HL-60/S4 (cell line): ENCODE data around the gene LHX5.

ENCODE experiments used
- in situ Hi-C: fragments of 300-500 bp; cut with MboI; formaldehyde crosslinking; loops from 2 replicates; pipeline ENCODE4 v1.14.3; 2022; ENCODE audit warnings: low sequenced_read_pairs

Gene LHX5

DNA sequence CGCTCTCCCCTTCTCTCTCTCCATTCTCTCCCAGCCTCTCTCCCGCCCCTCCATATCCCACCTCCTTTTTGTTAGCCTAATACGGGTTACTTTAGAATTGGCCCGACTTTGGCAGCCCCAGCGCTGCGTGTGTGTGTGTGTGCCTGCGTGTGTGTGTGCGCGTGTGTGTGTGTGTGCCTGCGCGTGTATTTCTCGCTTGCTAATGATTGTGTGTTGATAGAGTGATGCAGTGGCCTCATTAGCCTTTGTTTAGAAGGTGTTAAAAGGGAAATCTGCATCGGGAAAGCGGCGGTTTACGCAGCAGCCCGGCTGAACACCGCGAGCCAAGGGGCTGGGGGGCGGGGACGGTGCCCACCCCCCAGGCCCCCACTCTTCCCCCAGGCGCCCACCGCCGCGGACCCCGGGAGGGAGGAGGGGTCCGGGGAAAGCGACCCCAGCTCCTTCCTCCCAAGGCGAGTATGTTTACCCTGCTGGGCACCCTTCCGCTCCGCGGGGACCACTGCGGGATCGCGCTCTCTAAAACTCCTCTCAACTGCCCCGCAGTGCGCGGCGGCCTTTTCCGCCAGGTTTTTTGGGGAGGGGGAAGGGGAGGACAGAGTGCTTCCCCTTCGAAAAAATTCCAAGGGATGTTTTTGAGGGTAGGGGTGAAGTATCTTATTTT lies 6.8 kb upstream of the LHX5 start:
- in situ Hi-C loops = no loop called here

- in situ Hi-C loops = no loop called here
These were observed 6.2 kb upstream of the LHX5 start for GRCh38 chr12:113477842-113478215.

DNA sequence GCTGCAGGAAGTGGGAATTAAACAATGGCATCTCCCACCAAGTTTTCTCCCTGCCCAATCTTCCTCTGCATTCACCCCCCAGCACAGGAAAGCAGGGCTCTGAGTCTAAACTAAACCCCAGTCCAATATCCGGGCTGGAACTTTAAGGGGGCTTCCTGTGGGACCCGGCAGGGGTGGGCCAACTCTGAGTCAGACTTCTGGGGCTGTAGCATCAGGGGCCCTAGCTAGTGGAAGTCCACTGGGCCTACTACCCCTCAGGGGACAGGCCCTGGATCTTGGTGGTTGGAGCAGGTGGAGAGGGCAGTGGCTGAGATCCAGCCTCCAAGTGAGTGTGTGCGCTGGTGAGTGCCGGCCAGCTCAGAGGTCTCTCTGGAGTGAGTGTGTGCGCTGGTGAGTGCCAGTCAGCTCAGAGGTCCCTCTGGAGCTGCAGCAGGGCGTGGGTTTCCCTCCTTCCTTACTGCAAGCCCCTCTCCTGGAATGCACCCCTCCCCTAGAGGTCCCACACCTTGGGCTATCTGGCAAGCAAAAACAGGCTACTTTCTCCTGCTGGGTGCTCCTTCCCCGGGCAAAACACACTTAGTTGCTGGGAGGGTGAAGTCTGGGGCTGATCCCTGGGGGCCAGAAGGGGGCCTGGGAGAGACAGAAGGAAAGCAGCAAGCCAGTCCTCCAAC lies 5.6 kb upstream of the LHX5 start:
- in situ Hi-C loops = no loop called here

DNA sequence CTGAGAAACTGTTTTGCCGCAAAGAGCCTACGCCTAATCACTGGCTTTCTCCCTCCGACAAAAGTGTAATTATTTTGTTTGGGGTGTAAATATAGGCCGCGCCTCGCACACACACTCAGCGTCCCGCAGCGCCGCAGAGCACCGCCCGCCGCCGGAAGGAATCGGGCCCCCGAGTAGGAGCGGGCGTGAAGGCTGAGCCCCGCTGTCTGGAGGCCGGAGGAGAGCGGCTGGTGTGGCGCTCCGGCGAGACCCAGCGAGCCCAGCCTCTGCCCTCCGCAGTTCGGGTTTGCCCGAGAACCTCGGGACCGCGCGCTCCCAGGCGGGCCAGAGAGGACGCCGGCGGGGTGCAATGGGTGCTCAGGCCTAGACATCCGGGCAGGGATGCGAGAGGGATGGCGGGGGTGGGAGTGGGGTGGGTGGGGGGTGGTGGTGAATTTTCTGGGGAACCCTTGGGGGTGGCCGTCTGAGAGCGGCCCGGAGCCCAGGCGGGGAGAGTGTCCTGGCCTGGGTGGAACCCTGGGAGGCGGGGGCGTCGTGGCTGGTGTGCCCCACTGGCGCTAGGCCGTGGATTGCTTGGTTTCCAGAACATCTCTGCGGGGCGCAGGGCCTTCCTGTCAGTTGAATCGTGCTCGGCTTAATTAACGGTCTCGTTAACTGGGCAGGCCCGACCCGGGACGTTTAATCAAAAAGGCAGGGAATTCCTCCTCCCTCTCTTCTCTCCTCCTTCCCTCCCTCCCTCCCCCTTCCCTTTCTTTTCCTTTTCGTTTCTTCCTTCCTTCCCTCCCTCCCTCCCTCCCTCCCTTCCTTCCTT lies 4.7 kb upstream of the LHX5 start:
- in situ Hi-C loops = no loop called here

DNA sequence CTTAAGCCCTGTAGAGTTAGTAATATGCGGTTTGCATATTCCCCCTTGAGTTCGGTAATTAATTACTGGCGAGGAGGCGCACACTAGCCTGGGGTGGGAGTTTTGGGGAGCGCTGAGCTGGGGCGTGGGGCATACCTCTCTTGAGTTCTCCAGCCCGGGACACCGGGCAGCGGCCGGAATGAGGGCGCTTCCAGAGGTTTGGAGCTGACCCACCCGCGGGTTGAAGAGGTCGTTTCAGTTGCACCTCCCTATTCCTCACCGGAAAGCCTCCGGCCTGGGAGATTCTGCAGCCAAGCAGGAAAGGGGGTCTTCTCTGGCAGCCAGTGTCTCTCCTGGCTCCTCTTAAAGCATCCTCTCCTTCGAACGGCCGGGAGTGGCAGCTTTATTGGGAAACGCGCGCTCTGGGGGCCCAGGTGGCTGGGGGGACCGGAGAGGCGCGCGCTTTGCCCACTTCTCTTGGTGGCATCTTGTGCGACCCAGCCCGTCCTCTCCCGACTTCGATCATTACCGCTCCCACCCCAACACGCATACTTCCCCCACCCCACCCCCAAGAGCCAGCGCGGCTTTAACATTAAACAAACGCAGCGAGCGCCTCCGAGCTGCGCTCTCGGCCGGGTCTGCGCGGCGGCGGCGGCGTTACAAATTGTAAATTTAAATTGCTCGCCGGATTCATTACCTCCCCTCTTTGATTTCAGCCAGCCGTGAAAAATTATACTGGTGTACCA lies 3.9 kb upstream of the LHX5 start:
- in situ Hi-C loops = no loop called here

DNA sequence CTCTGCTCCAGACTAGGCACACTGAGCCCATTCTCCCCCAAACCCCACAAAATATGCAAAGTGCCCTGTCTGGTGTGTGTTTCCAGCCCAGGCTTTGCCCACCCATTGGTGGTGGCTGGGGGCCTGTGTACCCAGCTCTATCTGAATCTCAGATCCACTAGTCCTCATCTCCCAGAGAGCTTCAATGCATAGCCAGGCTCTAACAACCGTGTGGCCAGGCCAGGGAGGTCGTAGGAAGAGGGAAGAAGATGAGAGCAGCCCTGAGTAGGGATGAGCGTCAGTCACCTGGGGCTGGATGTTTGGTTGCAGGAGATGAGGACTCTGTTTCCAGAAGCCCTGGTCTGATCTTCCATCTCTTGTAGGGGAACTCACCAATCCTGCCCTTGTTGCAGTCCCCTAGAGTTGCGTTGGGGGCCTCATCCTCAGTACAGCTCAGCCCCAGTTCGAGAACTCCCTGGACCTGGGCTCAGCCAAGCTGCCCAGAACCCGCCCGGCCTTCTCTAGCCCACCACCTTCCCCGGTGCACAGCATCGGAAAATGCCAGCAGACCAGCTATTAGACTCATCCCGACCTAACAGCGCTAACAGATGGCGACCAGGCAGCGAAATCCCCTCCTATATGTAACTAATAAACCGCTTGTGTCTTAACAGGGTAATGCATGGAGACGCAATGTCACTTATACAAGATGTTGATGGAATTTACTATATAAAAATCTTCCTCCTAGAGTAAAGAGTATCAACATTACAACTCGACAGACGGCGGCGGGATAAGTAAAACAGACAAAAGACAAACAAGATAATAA lies 3.2 kb upstream of the LHX5 start:
- in situ Hi-C loops = no loop called here

DNA sequence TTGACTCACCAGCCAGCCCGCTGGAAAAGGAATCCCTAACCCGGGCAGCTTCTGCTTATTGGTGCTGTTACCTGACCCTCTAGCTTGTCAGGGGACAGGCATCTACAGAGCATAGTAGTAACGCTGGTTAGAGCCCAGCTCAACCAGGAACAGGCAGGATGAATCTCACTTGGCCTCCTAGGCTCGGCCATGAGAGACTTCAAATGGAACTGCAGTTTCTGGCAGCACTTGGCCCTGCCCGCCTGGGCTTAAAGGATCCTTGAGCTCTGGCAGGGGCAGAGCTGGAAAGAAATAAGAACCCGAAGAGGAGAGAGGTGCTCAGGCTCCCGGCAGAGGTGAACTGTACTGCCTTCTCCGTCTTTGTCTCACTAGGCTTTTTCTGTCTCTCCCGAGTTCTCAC lies 2.3 kb upstream of the LHX5 start:
- in situ Hi-C loops = no loop called here

DNA sequence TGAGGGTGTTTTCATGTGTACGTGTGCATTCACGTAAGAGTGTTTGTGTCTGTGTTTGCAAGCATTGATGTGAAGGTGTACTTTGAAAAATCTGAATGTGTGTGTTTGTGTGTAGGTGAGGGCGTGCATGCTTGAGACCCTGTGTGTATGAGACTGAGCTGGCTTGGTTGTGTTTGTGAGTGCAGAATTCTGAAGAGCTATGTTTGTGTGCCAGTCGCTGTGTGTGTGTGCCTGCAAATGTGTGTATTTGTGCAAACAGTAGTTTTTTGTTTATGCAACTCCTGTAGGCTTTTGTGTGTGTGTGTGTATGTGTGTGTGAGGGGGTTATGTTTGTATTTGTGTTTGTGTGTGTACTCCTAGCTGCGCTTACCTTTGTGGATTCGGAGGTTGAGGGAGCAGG lies 1.7 kb upstream of the LHX5 start:
- in situ Hi-C loops = no loop called here

DNA sequence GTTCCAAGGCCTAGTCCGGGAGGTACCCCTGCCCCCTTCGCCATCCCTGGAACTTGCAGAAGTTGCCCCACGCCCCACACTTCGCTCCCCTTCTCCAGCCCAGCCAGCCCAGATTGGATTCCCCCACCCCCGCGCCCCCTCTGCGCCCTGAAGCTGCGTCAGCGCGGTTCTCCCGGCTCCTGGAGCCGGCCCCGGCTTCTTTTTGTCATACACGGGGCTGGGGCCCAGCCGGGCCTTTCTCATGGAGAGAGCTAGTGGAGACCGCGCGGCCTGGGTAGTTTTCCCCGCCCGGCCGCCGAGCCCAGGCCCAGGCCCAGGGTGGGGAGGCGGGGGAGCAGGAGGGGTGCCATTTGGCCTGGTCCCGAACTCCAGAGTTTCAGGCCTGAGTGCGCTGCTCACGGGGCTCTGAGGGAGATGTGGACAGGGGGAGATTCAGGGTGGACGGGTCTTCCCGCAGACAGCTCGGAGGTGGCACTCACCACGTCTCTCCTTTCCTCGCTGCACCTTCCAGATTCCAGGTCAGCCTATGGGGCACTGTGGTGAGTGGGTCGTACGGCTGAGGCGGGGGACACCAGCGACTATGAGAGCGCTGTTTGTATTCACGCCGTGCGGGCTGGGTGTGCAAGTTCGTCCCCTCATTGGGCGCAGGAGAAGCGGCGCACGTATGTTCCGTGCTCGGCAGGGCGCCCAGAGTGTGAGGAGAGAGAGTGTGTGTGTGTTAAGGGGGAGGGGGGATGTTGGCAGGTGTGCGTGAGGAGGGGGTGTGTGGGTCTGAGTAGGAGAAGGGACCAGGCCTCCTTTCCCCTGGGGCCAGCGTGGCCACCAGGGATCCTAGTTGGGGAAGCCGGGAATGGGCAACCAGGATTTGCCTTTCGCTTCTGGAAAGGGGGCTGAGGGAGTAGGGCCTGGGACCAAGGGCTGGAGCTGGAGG lies 785 bp upstream of the LHX5 start:
- in situ Hi-C loops = no loop called here

- in situ Hi-C loops = no loop called here
These were observed 626 bp downstream of the LHX5 start for GRCh38 chr12:113470871-113471618.

DNA sequence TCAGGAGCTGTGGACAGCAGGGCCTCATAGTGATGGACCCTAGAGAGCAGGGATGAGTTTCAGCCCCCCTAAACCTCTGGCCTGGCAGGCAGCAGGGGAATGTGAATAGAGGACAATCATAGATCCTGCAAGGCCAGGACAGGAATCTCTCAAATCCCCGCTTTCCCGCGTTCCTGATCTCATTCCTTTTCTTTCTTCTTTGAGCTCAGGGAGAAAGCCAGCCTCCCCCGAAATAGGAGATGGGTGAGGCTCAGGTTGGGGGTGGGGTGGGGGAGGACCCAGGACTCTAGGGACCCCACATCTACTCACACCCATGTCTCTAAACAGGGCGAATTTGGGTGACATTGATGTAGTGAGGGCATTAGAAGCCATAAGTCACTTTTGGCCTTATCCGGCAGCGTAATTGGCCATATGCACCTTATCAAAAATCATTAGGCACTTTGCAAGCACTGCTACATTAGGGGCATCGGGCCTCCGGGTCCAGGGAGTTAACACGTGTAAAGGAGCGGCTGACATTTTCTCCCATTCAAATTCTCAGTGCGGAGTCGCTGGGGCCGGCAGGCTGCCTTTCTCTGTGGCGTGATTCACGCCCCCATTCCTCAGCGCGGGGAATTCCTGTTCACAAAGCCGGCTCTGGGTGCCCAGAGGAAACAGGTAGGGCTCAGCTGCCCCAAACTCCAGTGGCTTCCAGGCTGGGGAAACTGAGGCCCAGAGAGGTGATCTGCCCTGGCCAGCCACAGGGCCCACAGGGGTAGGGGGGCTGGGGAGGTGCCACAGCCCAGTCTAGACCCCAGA lies 1.5 kb downstream of the LHX5 start:
- in situ Hi-C loops = loop anchor here (10.0 kb wide), 1 partner anchor 445 kb away; no protein-coding TSS in a partner anchor

GRCh38 chr12:113469224-113469948 lies 2.3 kb downstream of the LHX5 start:
- in situ Hi-C loops = loop anchor here (10.0 kb wide), 1 partner anchor 445 kb away; no protein-coding TSS in a partner anchor

GRCh38 chr12:113468365-113469223 lies 3.1 kb downstream of the LHX5 start:
- in situ Hi-C loops = loop anchor here (10.0 kb wide), 1 partner anchor 446 kb away; no protein-coding TSS in a partner anchor

DNA sequence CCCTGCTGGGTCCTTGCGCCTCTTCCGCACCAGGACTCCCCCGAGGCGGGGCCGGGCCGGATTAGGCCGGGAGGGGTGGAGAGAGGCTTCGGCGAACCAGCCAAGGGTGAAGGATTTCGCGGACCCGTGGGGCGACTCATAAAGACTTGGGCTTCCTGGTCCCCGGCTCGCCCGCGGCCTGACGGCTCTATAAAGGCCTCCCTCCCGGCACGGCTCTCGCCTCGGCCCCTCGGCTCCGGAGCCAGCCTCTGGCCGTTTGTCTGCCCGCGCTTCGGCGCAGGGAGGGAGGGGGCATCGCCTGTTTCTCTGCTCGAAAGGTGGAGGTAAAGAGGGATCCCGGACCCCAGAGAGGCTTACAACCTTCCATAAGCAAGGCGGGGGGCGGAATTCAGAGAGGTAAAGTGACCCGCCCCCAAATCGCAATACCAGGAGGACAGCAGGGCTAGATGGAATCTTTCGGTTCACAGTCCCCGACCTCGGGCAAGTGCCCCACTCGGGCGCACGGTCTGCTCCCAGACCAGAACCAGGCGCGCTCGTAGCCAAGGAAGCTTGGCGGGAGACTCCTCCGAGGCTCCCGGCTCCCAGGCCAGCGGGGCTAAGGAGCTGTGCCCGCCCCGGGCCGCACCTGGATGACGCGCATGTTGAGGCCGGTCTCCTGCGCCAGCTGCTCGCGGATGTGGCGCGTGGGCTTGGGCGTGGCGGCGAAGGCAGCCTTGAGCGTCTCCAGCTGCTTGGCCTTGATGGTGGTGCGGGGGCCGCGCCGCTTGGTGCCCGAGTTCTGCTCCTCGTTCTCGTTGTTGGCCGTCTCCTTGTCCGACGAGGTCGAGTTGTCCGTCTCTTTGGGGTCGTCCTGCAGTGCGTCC lies 3.9 kb downstream of the LHX5 start:
- in situ Hi-C loops = loop anchor here (10.0 kb wide), 1 partner anchor 447 kb away; no protein-coding TSS in a partner anchor

GRCh38 chr12:113467142-113467501 lies 4.5 kb downstream of the LHX5 start:
- in situ Hi-C loops = loop anchor here (10.0 kb wide), 1 partner anchor 448 kb away; no protein-coding TSS in a partner anchor
